HG03025 (cell line): ENCODE data around the gene HIVEP2.

Source experiments
- ATAC-seq: cut with Tn5 transposase; IDR thresholded peaks from one replicate; pipeline ENCODE4 v1.9.1; 2021; ENCODE audit warnings: mild to moderate bottlenecking, moderate library complexity; ENCODE audit not compliant: unreplicated experiment, low FRiP score

The HIVEP2 gene

GRCh38 chr6:142757852-142758628 lies 186.9 kb downstream of the HIVEP2 start:
- no peak for ATAC-seq

GRCh38 chr6:142756215-142756630 lies 188.8 kb downstream of the HIVEP2 start:
- no peak for ATAC-seq

GRCh38 chr6:142753196-142753595 lies 191.8 kb downstream of the HIVEP2 start:
- no peak for ATAC-seq

GRCh38 chr6:142752348-142752747 lies 192.6 kb downstream of the HIVEP2 start:
- ATAC-seq, result no peak

- ATAC-seq, result no peak
These were observed 193.5 kb downstream of the HIVEP2 start for GRCh38 chr6:142751452-142751851.

- no peak for ATAC-seq
These were observed 194.0 kb downstream of the HIVEP2 start for GRCh38 chr6:142750998-142751397.

GRCh38 chr6:142749556-142749955 lies 195.4 kb downstream of the HIVEP2 start:
- no peak for ATAC-seq

GRCh38 chr6:142746524-142746923 lies 198.5 kb downstream of the HIVEP2 start:
- peak; percentile 71 for ATAC-seq

GRCh38 chr6:142744836-142745235 lies 200.1 kb downstream of the HIVEP2 start:
- no peak for ATAC-seq

GRCh38 chr6:142740449-142740848 lies 204.5 kb downstream of the HIVEP2 start:
- ATAC-seq, result no peak

GRCh38 chr6:142738731-142739130 lies 206.2 kb downstream of the HIVEP2 start:
- no peak for ATAC-seq

- no peak for ATAC-seq
These were observed 207.0 kb downstream of the HIVEP2 start for GRCh38 chr6:142738035-142738396.

GRCh38 chr6:142737368-142738034 lies 207.5 kb downstream of the HIVEP2 start:
- ATAC-seq, result no peak

- no peak for ATAC-seq
These were observed 209.8 kb downstream of the HIVEP2 start for GRCh38 chr6:142735204-142735603.

GRCh38 chr6:142732790-142733189 lies 212.2 kb downstream of the HIVEP2 start:
- no peak for ATAC-seq

- no peak for ATAC-seq
These were observed 213.4 kb downstream of the HIVEP2 start for GRCh38 chr6:142731611-142732010.

GRCh38 chr6:142729618-142730017 lies 215.4 kb downstream of the HIVEP2 start:
- ATAC-seq, result no peak

GRCh38 chr6:142728910-142729481 lies 216.0 kb downstream of the HIVEP2 start:
- no peak for ATAC-seq

- no peak for ATAC-seq
These were observed 216.6 kb downstream of the HIVEP2 start for GRCh38 chr6:142728364-142728763.

GRCh38 chr6:142726616-142727015 lies 218.4 kb downstream of the HIVEP2 start:
- no peak for ATAC-seq

GRCh38 chr6:142725024-142725770 lies 219.8 kb downstream of the HIVEP2 start:
- no peak for ATAC-seq
